Peyer's patch (tissue), 4 donors: Measurements from ENCODE around the gene ZBTB42. TPM values are rescaled to one million over a fixed set of nuclear protein-coding genes. Genes with fewer than 3 reads are reported as not detected.
A peak's percentile ranks its signal among the peaks of the same experiment; 100 is the strongest.

Source experiments
- DNase-seq, 3 donors: peaks; one replicate each; pipeline ENCODE4 v3.0.0-alpha.2; 2017 to 2019
- H3K27ac ChIP-seq, 4 donors: fragments of 200-600 bp; sonication (generic); one replicate each; pipeline ENCODE4 v1.5.1; 2016 to 2019
- H3K27me3 ChIP-seq, 2 donors: fragments of 200-600 bp; sonication (generic); one replicate each; pipeline ENCODE4 v1.5.1; 2019
- H3K36me3 ChIP-seq, 3 donors: fragments of 200-600 bp; sonication (generic); one replicate each; pipeline ENCODE4 v1.5.1; 2016 to 2019
- H3K4me1 ChIP-seq, 4 donors: fragments of 200-600 bp; sonication (generic); one replicate each; pipeline ENCODE4 v1.5.1; 2016 to 2019
- H3K4me3 ChIP-seq, 4 donors: fragments of 200-600 bp; sonication (generic); 1 replicate in 3 of 4; 2 replicates in 1 of 4; pipeline ENCODE4 v1.5.1; 2016 to 2019; ENCODE audit warnings: mild to moderate bottlenecking in 1 of 4
- H3K9me3 ChIP-seq, 4 donors: fragments of 200-600 bp; sonication (generic); one replicate each; pipeline ENCODE4 v1.5.1; 2016 to 2019; ENCODE audit warnings: mild to moderate bottlenecking in 1 of 4
- CTCF ChIP-seq, 6 experiments: fragments of 450-650 bp in 4 of 6; fragments of 200-600 bp in 2 of 6; sonication (generic) in 1 of 6; IDR thresholded peaks; one replicate each; pipeline ENCODE4 v1.5.1; 2017 to 2019; ENCODE audit warnings: antibody characterized with exemption in 6 of 6, mild to moderate bottlenecking in 3 of 6, moderate library complexity in 1 of 6
- POLR2A ChIP-seq, 2 donors: fragments of 450-650 bp; IDR thresholded peaks; one replicate each; pipeline ENCODE4 v1.5.1; 2017; ENCODE audit warnings: antibody characterized with exemption in 2 of 2, mild to moderate bottlenecking in 2 of 2, moderate library complexity in 2 of 2
- total RNA-seq, 4 donors: library from RNA; depleted of rRNA; stranded (reverse); fragments of >200 nt; gene quantifications; one replicate each; pipeline ENCODE4 v1.1.0, GENCODE V29; 2016

ZBTB42 gene
- total RNA-seq, 4 donors from 2014 or later = 2.5 to 14.7 (median 10.9) TPM

GRCh38 chr14:104797115-104798044 is 3.5 kb upstream of the ZBTB42 start:
- Histone ChIP-seq H3K27me3 (no peaks in the 10 kb centered on the region), H3K27ac (peak overlapping the region in 3 of 4 donors; percentile 34 to 83 (median 71)), H3K4me3 (no peak overlapping the region), H3K4me1 (peaks cover 6 to 72% (median 33%) of the 10 kb centered on the region in 4 donors), H3K36me3 (peaks cover 0 to 2% (median 0%) of the 10 kb centered on the region in 3 donors), H3K9me3 (no peaks in the 10 kb centered on the region)
- peak; percentile 38 to 76 (median 76) for DNase-seq
- TF ChIP-seq POLR2A (IDR thresholded peaks at IDR 0.05) = no peak
- TF ChIP-seq CTCF (IDR thresholded peaks at IDR 0.05) = no peak

GRCh38 chr14:104798300-104799243 is 2.3 kb upstream of the ZBTB42 start:
- H3K27ac ChIP-seq = peak overlapping the region; percentile 90 to 98 (median 94)
- no peaks in the 10 kb centered on the region for H3K9me3 ChIP-seq
- no peak for DNase-seq
- TF ChIP-seq POLR2A (IDR thresholded peaks at IDR 0.05) (no peak), CTCF (IDR thresholded peaks at IDR 0.05) (no peak)
- no peaks in the 10 kb centered on the region for H3K36me3 ChIP-seq
- peaks cover 6 to 70% (median 30%) of the 10 kb centered on the region in 4 donors for H3K4me1 ChIP-seq
- no peaks in the 10 kb centered on the region for H3K27me3 ChIP-seq
- no peak overlapping the region for H3K4me3 ChIP-seq

- Histone ChIP-seq H3K9me3 (no peaks in the 10 kb centered on the region), H3K4me3 (peak overlapping the region; percentile 46 to 85 (median 69)), H3K4me1 (peaks cover 6 to 62% (median 23%) of the 10 kb centered on the region in 4 donors), H3K27me3 (no peaks in the 10 kb centered on the region), H3K27ac (peak overlapping the region; percentile 90 to 98 (median 94)), H3K36me3 (no peaks in the 10 kb centered on the region)
- no peak for DNase-seq
- TF ChIP-seq CTCF (IDR thresholded peaks at IDR 0.05) (no peak), POLR2A (IDR thresholded peaks at IDR 0.05) (no peak)
Observed at GRCh38 chr14:104799244-104800014, 1.5 kb upstream of the ZBTB42 start.

GRCh38 chr14:104800015-104800770 is 708 bp upstream of the ZBTB42 start:
- Histone ChIP-seq H3K4me3 (peak overlapping the region; percentile 66 to 85 (median 75)), H3K27me3 (no peaks in the 10 kb centered on the region), H3K9me3 (no peaks in the 10 kb centered on the region), H3K27ac (peak overlapping the region; percentile 90 to 98 (median 94)), H3K4me1 (peaks cover 6 to 58% (median 21%) of the 10 kb centered on the region in 4 donors), H3K36me3 (no peaks in the 10 kb centered on the region)
- peak; percentile 87 to 95 (median 91) for DNase-seq
- TF ChIP-seq CTCF (IDR thresholded peaks at IDR 0.05) (peak; percentile 22 to 50 (median 45)), POLR2A (IDR thresholded peaks at IDR 0.05) (no peak)
